Measurements from ENCODE around the gene REXO1.

Gene REXO1

DNA sequence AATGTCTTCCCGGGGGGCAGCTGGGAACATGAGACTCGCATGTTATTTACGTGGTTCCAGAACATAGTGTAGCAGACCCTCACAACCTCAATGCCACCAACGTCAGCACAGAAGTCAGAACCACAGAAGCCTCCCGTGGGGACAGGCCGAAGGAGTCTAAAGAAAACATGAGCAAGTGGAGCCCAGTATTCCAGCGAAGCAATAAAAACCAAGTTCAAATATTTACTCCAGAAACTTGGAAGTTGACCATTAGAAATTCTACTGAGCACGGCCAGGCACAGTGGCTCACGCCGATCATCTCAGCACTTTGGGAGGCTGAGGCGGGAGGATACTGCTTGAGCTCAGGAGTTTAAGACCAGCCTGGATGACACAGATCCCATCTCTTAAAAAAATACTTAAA, 18.3 kb downstream of the REXO1 start:
- in situ Hi-C loops (cut with MboI; ENCODE audit: low sequenced_read_pairs), result no loop called here

DNA sequence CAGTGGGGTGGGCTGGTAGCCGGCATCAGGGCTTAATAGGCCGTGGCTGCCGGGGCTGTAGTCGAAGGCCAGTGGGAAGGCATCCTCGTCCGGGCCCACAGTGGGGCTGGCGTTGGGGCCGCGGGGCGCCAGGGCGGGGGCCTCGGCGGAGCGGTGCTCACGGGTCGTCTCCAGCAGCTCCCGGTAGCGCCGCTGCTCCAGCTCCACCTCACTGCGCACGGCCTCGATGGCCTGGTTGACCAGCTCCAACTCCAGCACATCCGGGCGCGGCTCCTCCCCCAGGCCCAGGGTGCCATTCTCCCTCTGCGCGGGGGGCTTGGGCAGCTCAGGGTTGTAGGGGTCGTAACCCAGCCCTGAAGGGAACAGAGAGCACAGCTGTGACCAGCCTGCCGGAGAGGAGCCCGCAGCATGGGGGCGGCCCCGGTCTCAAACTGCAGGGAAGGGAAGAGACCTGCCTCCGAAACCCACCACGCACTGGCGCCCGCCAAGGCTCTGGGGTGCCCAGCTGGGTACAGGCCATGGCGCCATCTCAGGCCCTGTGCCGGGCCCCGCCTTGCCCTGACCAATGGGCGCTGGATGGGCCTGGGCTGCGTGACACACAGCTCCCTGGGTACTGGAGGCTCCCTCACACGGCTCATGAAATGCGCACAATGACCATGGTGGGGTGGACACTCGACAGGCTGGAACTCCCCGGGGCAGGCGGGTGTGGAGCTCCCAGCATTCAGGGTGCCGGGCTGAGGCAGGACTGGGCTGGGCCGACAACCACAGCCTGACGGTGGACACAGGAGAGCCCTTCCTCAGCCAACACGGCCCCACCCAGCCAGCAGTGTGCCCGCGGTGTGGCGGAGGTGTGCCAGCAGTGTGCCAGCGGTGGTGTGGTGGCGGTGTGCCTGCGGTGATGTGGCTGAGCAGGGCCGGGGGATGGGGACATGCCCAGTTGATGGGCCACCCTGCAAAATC, 19.7 kb downstream of the REXO1 start:
- in situ Hi-C loops (cut with MboI; ENCODE audit: low sequenced_read_pairs), result no loop called here

DNA sequence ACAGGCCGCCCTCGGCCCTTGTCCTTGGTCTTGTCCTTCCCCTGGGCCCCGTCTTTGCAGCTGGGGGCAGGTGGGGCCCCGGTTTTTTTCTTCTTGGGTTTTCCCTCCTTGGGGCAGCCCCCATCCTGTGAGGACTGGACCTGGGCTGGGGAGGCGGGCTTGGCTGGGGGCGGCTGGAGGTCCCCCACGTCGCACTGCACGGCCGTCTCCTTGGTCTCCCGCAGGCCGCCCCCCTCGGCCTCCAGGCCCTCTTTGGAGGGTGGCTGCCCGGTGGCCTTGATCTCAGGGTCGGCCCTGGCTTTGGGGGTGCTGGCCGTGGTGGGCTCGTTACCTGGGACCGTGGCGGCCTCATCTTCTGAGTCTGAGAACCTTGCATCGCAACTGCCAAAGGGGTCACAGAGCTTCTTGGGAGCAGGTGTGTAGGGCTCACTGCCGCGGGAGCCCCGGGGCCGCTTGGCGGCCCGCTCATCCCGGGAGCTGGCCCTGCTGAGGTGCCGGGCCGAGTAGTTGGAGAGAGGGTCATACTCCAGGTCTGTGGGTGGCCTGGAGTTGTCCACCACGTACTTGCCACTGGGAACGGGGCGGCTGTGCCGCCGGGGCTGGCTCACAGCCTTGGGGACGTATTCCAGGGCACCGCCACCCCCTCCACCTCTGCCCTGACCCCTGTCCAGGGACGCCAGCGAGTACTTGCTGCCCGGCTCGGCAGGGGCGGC, 20.6 kb downstream of the REXO1 start:
- in situ Hi-C loops (cut with MboI; ENCODE audit: low sequenced_read_pairs), result no loop called here

DNA sequence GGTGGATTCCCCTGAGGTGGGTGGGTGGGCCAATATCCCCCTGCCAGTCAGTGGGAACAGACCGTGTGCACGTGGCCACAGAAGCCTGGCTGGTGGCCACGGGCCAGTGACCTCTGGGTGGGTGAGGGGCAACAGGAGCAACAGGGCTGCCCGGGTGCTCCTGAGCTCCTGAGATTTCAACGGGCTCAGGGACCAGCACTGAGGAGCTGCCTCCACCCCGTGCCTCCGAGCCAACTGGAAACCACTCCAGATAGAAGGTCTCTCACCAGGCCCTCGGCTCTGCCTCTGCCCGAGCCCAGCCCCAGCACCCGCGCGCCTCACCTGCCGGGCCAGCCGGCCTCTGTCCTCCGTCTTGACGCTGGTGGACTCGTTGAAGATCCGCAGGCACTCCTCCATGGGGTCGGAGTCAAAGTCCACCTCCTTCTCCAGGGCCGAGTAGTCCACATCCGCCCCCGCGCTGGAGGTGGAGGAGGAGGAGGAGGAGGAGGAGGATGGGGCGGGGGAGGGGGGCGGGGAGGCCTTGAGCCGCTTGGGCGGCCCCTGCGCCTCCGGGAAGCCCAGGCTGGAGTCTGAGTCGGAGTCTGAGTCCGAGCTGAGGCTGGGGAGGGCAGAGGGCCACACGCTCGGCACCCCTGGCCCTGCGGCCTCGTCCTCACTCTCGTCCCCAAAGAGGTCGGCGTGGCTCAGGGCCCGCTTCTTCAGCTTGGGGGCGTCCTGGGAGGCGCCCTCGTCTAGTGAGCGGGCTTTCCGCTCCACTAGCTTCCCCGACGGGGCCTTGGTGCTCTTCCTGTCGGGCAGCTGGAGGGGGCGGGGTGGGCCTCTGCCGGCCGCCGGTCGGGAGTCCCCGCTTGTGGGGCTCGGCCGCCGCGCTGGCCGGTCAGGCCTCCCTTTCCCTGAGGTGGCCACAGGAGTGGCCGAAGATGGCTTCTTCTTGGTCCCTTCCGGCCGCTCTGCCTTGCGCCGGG, 21.4 kb downstream of the REXO1 start:
- in situ Hi-C loops (cut with MboI; ENCODE audit: low sequenced_read_pairs), result no loop called here

DNA sequence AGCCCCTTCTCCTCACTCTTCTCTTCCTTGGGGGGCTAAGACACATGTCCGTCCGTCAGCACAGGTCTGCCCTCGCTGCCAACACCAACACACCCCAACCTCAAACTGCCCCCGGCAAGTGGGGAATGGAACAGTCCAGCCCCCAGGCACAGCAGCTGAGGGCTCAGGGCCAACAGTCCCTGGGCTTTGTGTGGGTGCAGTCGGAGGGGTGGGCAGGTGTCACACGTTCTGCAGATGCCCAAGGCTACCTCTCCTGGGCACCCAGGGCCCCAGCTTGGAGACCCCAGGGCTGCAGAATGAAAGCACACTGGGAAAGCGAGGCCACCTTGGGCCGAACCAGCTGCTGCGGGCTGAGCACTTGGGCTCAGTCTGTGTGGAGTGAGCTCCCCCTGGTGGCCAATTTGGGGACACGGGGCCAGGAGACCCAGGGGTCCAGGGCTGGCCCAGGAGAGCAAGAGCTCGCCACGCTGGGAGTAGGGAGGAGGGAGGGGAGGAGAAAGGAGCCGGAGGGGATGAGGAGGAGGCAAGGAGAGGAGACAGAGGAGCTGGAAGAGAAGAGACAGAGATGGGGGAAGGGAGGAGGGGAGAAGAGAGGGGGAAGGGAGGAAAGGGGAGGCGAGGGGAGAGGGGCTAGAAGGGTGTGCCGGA, 22.2 kb downstream of the REXO1 start:
- in situ Hi-C loops (cut with MboI; ENCODE audit: low sequenced_read_pairs), result no loop called here

DNA sequence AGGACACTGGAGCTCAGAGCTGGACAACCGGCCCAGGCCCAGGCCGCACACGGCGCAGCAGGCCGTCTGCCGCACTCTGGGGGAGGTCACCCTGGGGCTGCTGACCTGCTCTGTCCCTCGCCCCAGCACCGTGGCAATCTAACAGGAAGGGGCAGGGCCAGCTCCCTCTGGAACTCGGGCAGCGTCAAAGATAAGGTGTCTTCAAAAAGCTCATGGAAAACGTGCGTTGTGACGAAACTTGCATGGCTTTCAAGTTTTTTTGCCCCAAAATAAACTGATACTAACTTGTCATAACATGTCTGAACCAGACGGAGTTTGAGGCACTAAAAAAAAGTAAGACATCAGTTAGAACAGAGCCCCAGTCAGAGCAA, 24.0 kb downstream of the REXO1 start:
- in situ Hi-C loops (cut with MboI; ENCODE audit: low sequenced_read_pairs), result loop anchor here (25.0 kb wide), 1 partner anchor 287 kb away; no protein-coding TSS in a partner anchor

DNA sequence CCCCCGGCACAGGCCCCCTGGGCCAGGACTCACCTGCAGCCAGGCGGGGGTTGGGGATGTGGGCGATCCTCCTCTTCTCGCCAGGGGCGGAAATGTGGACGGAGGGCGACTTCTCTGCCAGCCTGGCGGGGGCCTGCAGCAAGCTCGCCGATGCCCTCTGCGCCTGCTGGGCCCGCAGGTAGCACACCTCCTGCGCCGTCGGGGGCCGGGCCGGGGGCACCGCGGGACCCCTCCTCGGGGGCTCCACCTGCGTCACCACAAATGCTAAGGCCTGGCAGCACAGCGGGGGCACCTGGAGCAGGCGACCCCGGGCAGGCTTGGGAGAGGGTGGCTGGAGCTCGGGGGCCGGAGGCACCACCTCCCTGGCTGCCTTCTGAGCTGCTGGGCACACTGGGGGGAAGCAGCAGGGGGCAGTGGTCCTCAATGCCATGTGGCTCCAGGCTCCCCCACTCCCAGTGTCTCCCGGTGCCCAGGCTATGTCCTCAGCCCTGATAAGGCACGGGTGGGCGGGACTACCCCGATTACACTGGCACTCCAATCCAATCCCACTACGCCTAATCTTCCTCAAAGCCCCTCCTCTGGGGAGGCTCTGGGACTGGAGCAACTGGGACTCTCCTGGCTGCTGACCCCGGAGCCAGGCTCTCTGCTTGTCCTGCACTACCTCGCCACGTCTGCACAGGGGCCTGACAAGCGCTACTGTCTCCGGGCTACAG, 24.6 kb downstream of the REXO1 start:
- in situ Hi-C loops (cut with MboI; ENCODE audit: low sequenced_read_pairs), result loop anchor here (25.0 kb wide), 1 partner anchor 286 kb away; no protein-coding TSS in a partner anchor

DNA sequence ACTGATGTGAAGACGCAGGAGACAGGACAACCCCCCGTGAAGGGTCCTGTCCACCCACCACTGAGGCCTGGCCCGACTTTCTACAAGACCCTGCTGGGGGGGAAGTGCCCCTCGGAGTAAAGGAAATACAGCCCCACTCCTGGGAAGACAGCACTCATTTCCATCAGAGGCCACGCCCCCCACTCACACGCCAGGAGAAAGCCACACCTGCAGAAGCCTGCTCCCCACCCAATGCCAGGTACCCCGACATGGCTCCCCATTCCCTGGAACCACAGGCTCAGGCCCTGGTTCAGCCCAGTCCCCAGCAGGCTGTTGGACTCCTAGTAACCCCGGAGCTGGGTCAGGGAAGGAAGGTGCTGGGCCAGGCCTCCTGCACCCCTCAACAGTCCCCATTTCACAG, 25.3 kb downstream of the REXO1 start:
- in situ Hi-C loops (cut with MboI; ENCODE audit: low sequenced_read_pairs), result loop anchor here (25.0 kb wide), 1 partner anchor 286 kb away; no protein-coding TSS in a partner anchor

GRCh38 chr19:1822210-1822609, 26.1 kb downstream of the REXO1 start:
- in situ Hi-C loops (cut with MboI; ENCODE audit: low sequenced_read_pairs), result loop anchor here (25.0 kb wide), 1 partner anchor 285 kb away; no protein-coding TSS in a partner anchor

DNA sequence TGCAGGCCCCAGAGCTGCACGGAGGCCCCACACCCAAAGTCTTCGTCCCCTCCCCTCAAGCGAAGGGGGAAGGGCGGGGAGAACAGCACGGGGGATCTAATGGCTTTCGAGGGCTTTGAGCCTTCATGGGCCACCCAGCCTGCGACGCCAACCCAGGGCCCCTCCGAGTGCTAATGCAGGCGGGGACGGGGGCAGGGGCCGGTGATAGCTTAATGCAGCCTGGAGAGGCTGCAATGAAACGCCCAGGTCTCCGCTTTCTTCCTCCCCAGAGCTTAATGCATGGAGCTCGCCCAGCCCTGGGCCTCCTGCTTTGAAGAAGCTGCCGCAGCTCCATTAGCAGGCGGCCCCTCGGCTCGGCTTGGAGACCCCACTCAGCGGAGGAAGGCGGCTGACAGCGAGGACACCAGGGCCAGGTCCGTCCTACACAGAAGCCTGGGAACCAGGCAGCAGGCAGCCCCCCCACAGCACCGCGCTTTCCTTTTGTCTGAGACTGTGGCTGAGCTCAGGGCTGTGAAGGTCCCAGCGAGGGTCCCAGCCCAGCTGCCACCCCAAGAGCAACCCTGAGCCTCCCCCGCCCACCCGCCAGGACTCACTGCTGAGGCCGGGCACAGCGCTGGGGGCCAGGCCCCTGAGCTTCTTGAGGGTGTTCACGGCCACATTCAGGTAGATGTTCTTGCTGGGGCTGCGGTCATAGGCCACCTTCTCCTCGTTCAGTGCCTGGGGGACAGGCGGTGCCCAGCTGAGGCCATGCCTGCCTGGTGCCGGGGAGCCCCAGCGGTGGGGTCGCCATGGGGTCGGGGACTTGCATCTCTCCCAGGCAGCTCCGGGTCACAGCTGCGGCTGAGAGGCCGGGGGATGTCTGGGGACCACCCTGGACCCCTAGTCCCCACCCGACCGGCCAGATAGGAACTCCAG, 28.7 kb downstream of the REXO1 start:
- in situ Hi-C loops (cut with MboI; ENCODE audit: low sequenced_read_pairs), result loop anchor here (25.0 kb wide), 1 partner anchor 282 kb away; no protein-coding TSS in a partner anchor

- in situ Hi-C loops (cut with MboI; ENCODE audit: low sequenced_read_pairs), result loop anchor here (25.0 kb wide), 1 partner anchor 281 kb away; no protein-coding TSS in a partner anchor
Measured at GRCh38 chr19:1818549-1819195, 29.6 kb downstream of the REXO1 start.

- in situ Hi-C loops (cut with MboI; ENCODE audit: low sequenced_read_pairs), result loop anchor here (25.0 kb wide), 1 partner anchor 280 kb away; no protein-coding TSS in a partner anchor
Measured at GRCh38 chr19:1817553-1818179, 30.6 kb downstream of the REXO1 start.

GRCh38 chr19:1816530-1817298, 31.6 kb downstream of the REXO1 start:
- in situ Hi-C loops (cut with MboI; ENCODE audit: low sequenced_read_pairs), result loop anchor here (25.0 kb wide), 1 partner anchor 279 kb away; no protein-coding TSS in a partner anchor

DNA sequence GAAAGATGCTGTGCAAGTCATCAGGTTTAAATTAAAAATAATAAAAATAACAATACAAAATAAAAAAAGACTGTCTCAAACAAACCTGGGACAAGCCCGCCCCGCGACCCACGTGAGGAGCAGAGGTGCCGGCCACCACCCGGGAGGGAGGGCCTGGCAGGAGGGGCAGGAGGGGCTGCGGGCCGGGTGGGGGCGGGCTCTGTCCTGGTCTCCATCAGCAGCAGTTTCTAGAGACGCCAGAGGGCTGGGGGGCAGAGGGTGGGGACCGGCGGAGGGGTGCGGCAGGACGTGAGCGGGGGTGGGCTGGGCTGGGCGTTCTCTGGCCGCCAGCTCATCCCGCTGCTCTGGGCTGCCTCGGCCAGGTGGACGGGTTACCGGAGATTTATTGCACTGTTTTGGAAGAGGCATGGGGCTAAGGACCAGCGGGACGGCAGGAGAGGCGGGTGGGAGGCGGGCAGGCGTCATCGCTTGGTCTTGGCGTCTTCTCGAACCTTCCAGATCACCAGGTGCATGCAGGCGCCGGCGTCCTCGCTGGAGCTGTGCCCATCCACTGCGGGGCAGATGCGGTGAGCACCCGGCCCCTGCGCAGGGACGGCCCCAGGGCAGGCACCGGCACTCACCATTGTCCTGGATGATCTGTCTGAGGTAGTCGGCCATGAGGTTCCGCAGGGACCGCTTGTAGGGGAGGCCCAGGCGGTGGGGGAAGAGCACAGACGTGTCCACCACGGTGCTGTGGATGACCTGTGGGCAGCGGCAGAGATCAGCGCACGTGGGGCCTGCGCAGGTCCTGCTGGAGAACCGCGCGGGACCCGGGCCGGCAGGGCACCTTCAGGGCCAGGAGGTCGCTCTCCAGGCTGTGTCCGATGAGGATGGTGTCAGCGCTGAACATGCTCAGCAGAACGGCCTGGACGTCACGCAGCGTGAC, 32.4 kb downstream of the REXO1 start:
- in situ Hi-C loops (cut with MboI; ENCODE audit: low sequenced_read_pairs), result loop anchor here (25.0 kb wide), 1 partner anchor 279 kb away; no protein-coding TSS in a partner anchor
